ENCODE data around the gene ABHD3. TPM values are rescaled to one million over a fixed set of nuclear protein-coding genes. Genes with fewer than 3 reads are reported as not detected.

ABHD3 gene
- total RNA-seq, 1 experiment from 2014 or later = 23.3 TPM

DNA sequence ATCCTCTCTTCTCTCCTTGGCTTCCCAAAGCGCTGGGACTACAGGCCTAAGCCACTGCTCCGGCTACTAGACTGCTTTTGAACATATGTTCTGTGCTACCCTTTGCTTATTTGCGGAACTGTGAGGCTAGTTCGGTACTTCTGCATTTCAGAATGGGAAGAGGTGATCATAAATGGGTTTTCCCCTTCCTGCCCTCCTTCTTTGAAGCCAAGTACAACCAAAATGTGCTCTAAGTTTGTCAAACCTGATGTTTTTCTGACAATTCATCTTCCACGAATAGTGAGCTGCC is 102.3 kb downstream of the ABHD3 start:
- ChIA-PET CTCF (interaction anchor here (0.6 kb wide), 2 partner anchors 9 to 102 kb away, joined by 3 to 5 read pairs; no protein-coding TSS in a partner anchor), POLR2A (no interaction called here)
- Histone ChIP-seq H3K27me3 (ENCODE audit: control insufficient read depth, insufficient read depth, low read length) (no peaks in the 10 kb centered on the region), H3K9me3 (ENCODE audit: control insufficient read depth, insufficient read depth, low read depth, low read length) (no peaks in the 10 kb centered on the region), H3K4me1 (ENCODE audit: control insufficient read depth, insufficient read depth, low read length) (peaks cover 4% of the 10 kb centered on the region), H3K4me3 (ENCODE audit: low read depth in 2 of 2, low read length in 2 of 2) (no peak overlapping the region), H3K27ac (ENCODE audit: low read length) (no peak overlapping the region), H3K36me3 (ENCODE audit: control insufficient read depth, insufficient read depth, low read length) (peaks cover 12% of the 10 kb centered on the region)
- intact Hi-C loops (cut with micrococcal nuclease; ENCODE audit: unreplicated experiment) = no loop called here
- TF ChIP-seq SIN3A (IDR thresholded peaks at IDR 0.05; ENCODE audit: borderline replicate concordance, insufficient read depth, low read depth, low read length) (no peak), REST (IDR thresholded peaks at IDR 0.05; ENCODE audit: insufficient read depth in 1 of 2, low read depth in 2 of 2, low read length in 1 of 2) (no peak), POLR2AphosphoS5 (IDR thresholded peaks at IDR 0.05; ENCODE audit: low read depth, low read length) (no peak), TCF7L2 (IDR thresholded peaks at IDR 0.05; ENCODE audit: low read depth, low read length) (no peak)
- TF ChIP-seq, protein P1, sequence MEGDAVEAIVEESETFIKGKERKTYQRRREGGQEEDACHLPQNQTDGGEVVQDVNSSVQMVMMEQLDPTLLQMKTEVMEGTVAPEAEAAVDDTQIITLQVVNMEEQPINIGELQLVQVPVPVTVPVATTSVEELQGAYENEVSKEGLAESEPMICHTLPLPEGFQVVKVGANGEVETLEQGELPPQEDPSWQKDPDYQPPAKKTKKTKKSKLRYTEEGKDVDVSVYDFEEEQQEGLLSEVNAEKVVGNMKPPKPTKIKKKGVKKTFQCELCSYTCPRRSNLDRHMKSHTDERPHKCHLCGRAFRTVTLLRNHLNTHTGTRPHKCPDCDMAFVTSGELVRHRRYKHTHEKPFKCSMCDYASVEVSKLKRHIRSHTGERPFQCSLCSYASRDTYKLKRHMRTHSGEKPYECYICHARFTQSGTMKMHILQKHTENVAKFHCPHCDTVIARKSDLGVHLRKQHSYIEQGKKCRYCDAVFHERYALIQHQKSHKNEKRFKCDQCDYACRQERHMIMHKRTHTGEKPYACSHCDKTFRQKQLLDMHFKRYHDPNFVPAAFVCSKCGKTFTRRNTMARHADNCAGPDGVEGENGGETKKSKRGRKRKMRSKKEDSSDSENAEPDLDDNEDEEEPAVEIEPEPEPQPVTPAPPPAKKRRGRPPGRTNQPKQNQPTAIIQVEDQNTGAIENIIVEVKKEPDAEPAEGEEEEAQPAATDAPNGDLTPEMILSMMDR (IDR thresholded peaks at IDR 0.05) = no peak
- DNase-seq (ENCODE audit: low read depth, low spot score) = no peak
- ATAC-seq = no peak
- BruUV-seq (replicated peaks) = no TSS peak
- in situ Hi-C loops (cut with HindIII; ENCODE audit: low pct_unique_long_range_greater_than_20kb, low sequenced_read_pairs) = no loop called here

Small RNA genes lying within 50 kb of the gene (microRNA-seq; reads per million reads assigned to microRNA genes)
- gene MIR320C1 (ENCODE audit: unreplicated experiment) = not detected

Other genes starting within 250 kb of the ABHD3 start
- 15.4 TPM for gene ESCO1, start 104.1 kb downstream of the ABHD3 start, total RNA-seq (2021; ENCODE audit: unreplicated experiment)
- gene SNRPD1, start 92.5 kb downstream of the ABHD3 start, total RNA-seq (2021; ENCODE audit: unreplicated experiment) = 94.2 TPM
- gene MIB1, start 36.0 kb upstream of the ABHD3 start, total RNA-seq (2021; ENCODE audit: unreplicated experiment) = 66.3 TPM

Data from Panc1 (cell line).